ENCODE data around the gene SNX25. TPM values are rescaled to one million over a fixed set of nuclear protein-coding genes. Genes with fewer than 3 reads are reported as not detected.

SNX25 gene
- total and polyA plus RNA-seq, 2 of the 13 experiments (the other 11 are each of a cell fraction or from before 2014, with no cell fraction given), result 23.4 to 23.5 TPM

DNA sequence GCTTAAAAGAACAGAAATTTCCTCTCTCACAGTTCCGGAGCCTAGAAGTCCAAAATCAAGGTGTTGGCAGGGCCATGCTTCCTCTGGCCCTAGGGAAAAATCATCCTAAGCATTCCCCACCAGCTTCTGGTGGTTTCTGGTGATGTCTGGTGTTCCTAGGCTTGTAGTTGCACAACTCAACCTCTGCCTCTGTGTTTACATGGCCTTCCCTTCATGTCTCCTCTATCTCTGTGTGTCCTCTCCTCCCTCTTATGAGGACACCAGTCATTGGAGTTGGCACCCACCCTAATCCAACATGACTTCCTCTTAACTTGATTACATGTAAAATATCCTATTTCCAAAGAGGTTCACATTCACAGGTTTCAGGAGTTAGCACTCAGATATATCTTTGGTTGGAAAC lies 170.9 kb downstream of the SNX25 start (continued):
- peak; percentile 61; the same call in 1 of the 2 replicates for TF ChIP-seq RXRB (CRISPR knock-in tag; IDR thresholded peaks at IDR 0.05; ENCODE audit: borderline replicate concordance)
- peak; percentile 37 for TF ChIP-seq TEAD3 (CRISPR knock-in tag; optimal IDR thresholded peaks at IDR 0.05; ENCODE audit: borderline replicate concordance)
- peak; percentile 94 for TF ChIP-seq CEBPB (IDR thresholded peaks at IDR 0.05; ENCODE audit: borderline replicate concordance, low read depth, low read length)
- peak; percentile 54; the same call in 1 of the 2 replicates for TF ChIP-seq POGZ (CRISPR knock-in tag; IDR thresholded peaks at IDR 0.05)
- TF ChIP-seq ZNF766 (CRISPR knock-in tag; IDR thresholded peaks at IDR 0.05; ENCODE audit: borderline replicate concordance), result 0 out of 2 replicates have a peak, but pooled peaks have one; percentile 31
- 0 out of 2 replicates have a peak, but pooled peaks have one; percentile 41 for TF ChIP-seq ZFP82 (CRISPR knock-in tag; IDR thresholded peaks at IDR 0.05; ENCODE audit: borderline replicate concordance)
- peak; percentile 69 for TF ChIP-seq ZMYM4 (CRISPR knock-in tag; IDR thresholded peaks at IDR 0.05)
- no peak for TF ChIP-seq SOX13 (IDR thresholded peaks at IDR 0.05)
- peak in 1 of 2 experiments; percentile 56; a peak in 1 of 4 replicates for TF ChIP-seq SOX13 (CRISPR knock-in tag; conservative IDR thresholded peaks at IDR 0.05 in 1 of 2, IDR thresholded peaks at IDR 0.05 in 1 of 2)
- TF ChIP-seq CEBPG (CRISPR knock-in tag; IDR thresholded peaks at IDR 0.05), result peak; percentile 93
- 0 out of 2 replicates have a peak, but pooled peaks have one; percentile 33 for TF ChIP-seq ZFP1 (CRISPR knock-in tag; IDR thresholded peaks at IDR 0.05)
- TF ChIP-seq ZNF12 (CRISPR knock-in tag; IDR thresholded peaks at IDR 0.05), result 0 out of 2 replicates have a peak, but pooled peaks have one; percentile 49
- TF ChIP-seq, protein P1, sequence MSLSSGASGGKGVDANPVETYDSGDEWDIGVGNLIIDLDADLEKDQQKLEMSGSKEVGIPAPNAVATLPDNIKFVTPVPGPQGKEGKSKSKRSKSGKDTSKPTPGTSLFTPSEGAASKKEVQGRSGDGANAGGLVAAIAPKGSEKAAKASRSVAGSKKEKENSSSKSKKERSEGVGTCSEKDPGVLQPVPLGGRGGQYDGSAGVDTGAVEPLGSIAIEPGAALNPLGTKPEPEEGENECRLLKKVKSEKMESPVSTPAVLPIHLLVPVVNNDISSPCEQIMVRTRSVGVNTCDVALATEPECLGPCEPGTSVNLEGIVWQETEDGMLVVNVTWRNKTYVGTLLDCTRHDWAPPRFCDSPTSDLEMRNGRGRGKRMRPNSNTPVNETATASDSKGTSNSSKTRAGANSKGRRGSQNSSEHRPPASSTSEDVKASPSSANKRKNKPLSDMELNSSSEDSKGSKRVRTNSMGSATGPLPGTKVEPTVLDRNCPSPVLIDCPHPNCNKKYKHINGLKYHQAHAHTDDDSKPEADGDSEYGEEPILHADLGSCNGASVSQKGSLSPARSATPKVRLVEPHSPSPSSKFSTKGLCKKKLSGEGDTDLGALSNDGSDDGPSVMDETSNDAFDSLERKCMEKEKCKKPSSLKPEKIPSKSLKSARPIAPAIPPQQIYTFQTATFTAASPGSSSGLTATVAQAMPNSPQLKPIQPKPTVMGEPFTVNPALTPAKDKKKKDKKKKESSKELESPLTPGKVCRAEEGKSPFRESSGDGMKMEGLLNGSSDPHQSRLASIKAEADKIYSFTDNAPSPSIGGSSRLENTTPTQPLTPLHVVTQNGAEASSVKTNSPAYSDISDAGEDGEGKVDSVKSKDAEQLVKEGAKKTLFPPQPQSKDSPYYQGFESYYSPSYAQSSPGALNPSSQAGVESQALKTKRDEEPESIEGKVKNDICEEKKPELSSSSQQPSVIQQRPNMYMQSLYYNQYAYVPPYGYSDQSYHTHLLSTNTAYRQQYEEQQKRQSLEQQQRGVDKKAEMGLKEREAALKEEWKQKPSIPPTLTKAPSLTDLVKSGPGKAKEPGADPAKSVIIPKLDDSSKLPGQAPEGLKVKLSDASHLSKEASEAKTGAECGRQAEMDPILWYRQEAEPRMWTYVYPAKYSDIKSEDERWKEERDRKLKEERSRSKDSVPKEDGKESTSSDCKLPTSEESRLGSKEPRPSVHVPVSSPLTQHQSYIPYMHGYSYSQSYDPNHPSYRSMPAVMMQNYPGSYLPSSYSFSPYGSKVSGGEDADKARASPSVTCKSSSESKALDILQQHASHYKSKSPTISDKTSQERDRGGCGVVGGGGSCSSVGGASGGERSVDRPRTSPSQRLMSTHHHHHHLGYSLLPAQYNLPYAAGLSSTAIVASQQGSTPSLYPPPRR (CRISPR knock-in tag; IDR thresholded peaks at IDR 0.05; ENCODE audit: borderline replicate concordance), result no peak
- TF ChIP-seq PHF20 (CRISPR knock-in tag; IDR thresholded peaks at IDR 0.05), result no peak
- TF ChIP-seq, protein P2, sequence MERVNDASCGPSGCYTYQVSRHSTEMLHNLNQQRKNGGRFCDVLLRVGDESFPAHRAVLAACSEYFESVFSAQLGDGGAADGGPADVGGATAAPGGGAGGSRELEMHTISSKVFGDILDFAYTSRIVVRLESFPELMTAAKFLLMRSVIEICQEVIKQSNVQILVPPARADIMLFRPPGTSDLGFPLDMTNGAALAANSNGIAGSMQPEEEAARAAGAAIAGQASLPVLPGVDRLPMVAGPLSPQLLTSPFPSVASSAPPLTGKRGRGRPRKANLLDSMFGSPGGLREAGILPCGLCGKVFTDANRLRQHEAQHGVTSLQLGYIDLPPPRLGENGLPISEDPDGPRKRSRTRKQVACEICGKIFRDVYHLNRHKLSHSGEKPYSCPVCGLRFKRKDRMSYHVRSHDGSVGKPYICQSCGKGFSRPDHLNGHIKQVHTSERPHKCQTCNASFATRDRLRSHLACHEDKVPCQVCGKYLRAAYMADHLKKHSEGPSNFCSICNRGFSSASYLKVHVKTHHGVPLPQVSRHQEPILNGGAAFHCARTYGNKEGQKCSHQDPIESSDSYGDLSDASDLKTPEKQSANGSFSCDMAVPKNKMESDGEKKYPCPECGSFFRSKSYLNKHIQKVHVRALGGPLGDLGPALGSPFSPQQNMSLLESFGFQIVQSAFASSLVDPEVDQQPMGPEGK (CRISPR knock-in tag; IDR thresholded peaks at IDR 0.05), result 0 out of 2 replicates have a peak, but pooled peaks have one; percentile 27
- TF ChIP-seq FOXK1 (CRISPR knock-in tag; IDR thresholded peaks at IDR 0.05; ENCODE audit: borderline replicate concordance, low read depth), result peak; percentile 62; the same call in 1 of the 2 replicates
- no peak for TF ChIP-seq TMF1 (CRISPR knock-in tag; IDR thresholded peaks at IDR 0.05; ENCODE audit: low read depth)
- peak; percentile 17; the same call in 1 of the 2 replicates for TF ChIP-seq ZNF614 (CRISPR knock-in tag; IDR thresholded peaks at IDR 0.05; ENCODE audit: borderline replicate concordance)
- TF ChIP-seq SALL1 (CRISPR knock-in tag; IDR thresholded peaks at IDR 0.05), result peak; percentile 30; the same call in 1 of the 2 replicates
